K562 (cell line): ENCODE data around the gene ANKMY1. TPM values are rescaled to one million over a fixed set of nuclear protein-coding genes. Genes with fewer than 3 reads are reported as not detected.

Experiments
- ATAC-seq: fragments of 200-7000 bp; cut with Tn5 transposase; 3 replicates; pipeline ENCODE4 v1.9.1; 2020; ENCODE audit warnings: moderate library complexity
- BruUV-seq: library from RNA; stranded (reverse); fragments of 400-500 nt; replicated peaks from 2 replicates; lab custom pipeline; 2021; lab: Mats Ljungman, UMichigan
- CTCF ChIA-PET: fragments of 300-600 bp; formaldehyde crosslinking; extraction: SDS; loops from one replicate; lab custom pipeline; 2021; ENCODE audit warnings: low intra/inter-chr PET ratio; lab: Yijun Ruan, JAX
- POLR2A ChIA-PET: fragments of 300-600, 350-650 bp; sonication (Branson Sonifier 250); formaldehyde crosslinking; extraction: SDS; loops from one replicate; lab custom pipeline; 2021; ENCODE audit warnings: antibody characterized with exemption, inconsistent platforms; lab: Yijun Ruan, JAX
- DNase-seq, 4 experiments: peaks; one replicate each; pipeline versions ENCODE4 v3.0.0 to v3.0.0-alpha.2; 2011 to 2018; ENCODE audit warnings: low spot score in 3 of 4, mixed read lengths in 3 of 4; ENCODE audit errors: extremely low read depth in 1 of 4
- FAIRE-seq: peaks from 2 replicates; lab custom pipeline; 2011; peaks lifted over from hg19 to GRCh38; lab: Jason Lieb, UNC
- H2AFZ ChIP-seq: 2 replicates; pipeline ENCODE4 v1.6.0; 2011; ENCODE audit warnings: low read depth, low read length, control low read depth, inconsistent platforms
- H3K27ac ChIP-seq: fragments of 200-600 bp; 3 replicates; pipeline ENCODE4 v1.8.0; 2011; ENCODE audit warnings: low read depth, mild to moderate bottlenecking, control low read depth, inconsistent platforms, low read length, moderate library complexity, mixed read lengths; ENCODE audit errors: extremely low read depth
- H3K27me3 ChIP-seq, 2 experiments: fragments of 300-600 bp in 1 of 2; 2 replicates in 1 of 2; 3 replicates in 1 of 2; pipeline versions ENCODE4 v1.6.0 to v1.8.0; 2011; ENCODE audit warnings: inconsistent platforms in 2 of 2, low read length in 2 of 2, mild to moderate bottlenecking in 1 of 2, mixed read lengths in 1 of 2, moderate library complexity in 1 of 2; ENCODE audit not compliant: control insufficient read depth in 2 of 2, insufficient read depth in 2 of 2
- H3K36me3 ChIP-seq: fragments of 300-600 bp; 3 replicates; pipeline ENCODE4 v1.8.0; 2011; ENCODE audit warnings: mild to moderate bottlenecking, low read length, inconsistent platforms; ENCODE audit not compliant: control insufficient read depth, insufficient read depth
- H3K4me1 ChIP-seq, 2 experiments: fragments of 200-600 bp in 1 of 2; replicated peaks in 1 of 2; 2 replicates in 1 of 2; 3 replicates in 1 of 2; pipeline versions ENCODE4 v1.5.1 to v1.8.0; 2011; ENCODE audit warnings: inconsistent platforms in 2 of 2, low read length in 2 of 2, mild to moderate bottlenecking in 1 of 2, mixed read lengths in 1 of 2, moderate library complexity in 1 of 2; ENCODE audit not compliant: control insufficient read depth in 2 of 2, insufficient read depth in 2 of 2
- H3K4me2 ChIP-seq: 2 replicates; pipeline ENCODE4 v1.6.1; 2011; ENCODE audit warnings: low read length, control low read depth, inconsistent platforms, mixed read lengths; ENCODE audit not compliant: insufficient read depth
- H3K4me3 ChIP-seq: fragments of 200-600 bp; sonication (generic), shearing (Covaris generic); 2 replicates; pipeline ENCODE4 v1.5.1; 2016; ENCODE audit warnings: control low read depth, inconsistent platforms
- H3K79me2 ChIP-seq: fragments of 200-600 bp; 3 replicates; pipeline ENCODE4 v1.8.0; 2011; ENCODE audit warnings: low read length, inconsistent platforms; ENCODE audit not compliant: control insufficient read depth, insufficient read depth
- H3K9ac ChIP-seq, 2 experiments: 2 replicates each; pipeline versions ENCODE4 v1.6.0 to v1.6.1; 2011; ENCODE audit warnings: low read depth in 2 of 2, low read length in 2 of 2, control low read depth in 1 of 2, inconsistent platforms in 1 of 2, mild to moderate bottlenecking in 1 of 2, mixed read lengths in 1 of 2; ENCODE audit not compliant: insufficient read depth in 1 of 2
- H3K9me1 ChIP-seq: one replicate; pipeline ENCODE4 v1.6.0; 2011; ENCODE audit warnings: inconsistent platforms, mild to moderate bottlenecking, low read length, moderate library complexity; ENCODE audit not compliant: control insufficient read depth, insufficient read depth
- H3K9me3 ChIP-seq: replicated peaks from 2 replicates; pipeline ENCODE4 v1.5.1; 2011; ENCODE audit warnings: low read depth, low read length, inconsistent platforms; ENCODE audit not compliant: control insufficient read depth, insufficient read depth
- H4K20me1 ChIP-seq: replicated peaks from 2 replicates; pipeline ENCODE4 v1.6.1; 2011; ENCODE audit warnings: low read length, inconsistent platforms, mixed read lengths; ENCODE audit not compliant: control insufficient read depth, insufficient read depth
- ARID1B ChIP-seq: fragments of 450-650 bp; IDR thresholded peaks from 2 replicates; pipeline ENCODE4 v1.6.1; 2016; ENCODE audit warnings: antibody characterized with exemption, mild to moderate bottlenecking, inconsistent platforms
- ARID2 ChIP-seq: fragments of 450-650 bp; IDR thresholded peaks from 2 replicates; pipeline ENCODE4 v1.6.1; 2017; ENCODE audit warnings: antibody characterized with exemption, mild to moderate bottlenecking
- CC2D1A ChIP-seq: fragments of 450-650 bp; IDR thresholded peaks from 2 replicates; pipeline ENCODE4 v1.6.1; 2017; ENCODE audit warnings: mild to moderate bottlenecking
- DACH1 ChIP-seq: fragments of 450-650 bp; IDR thresholded peaks from 2 replicates; pipeline ENCODE4 v1.6.1; 2018; ENCODE audit not compliant: partially characterized antibody
- ELF4 ChIP-seq: fragments of 450-650 bp; formaldehyde crosslinking; IDR thresholded peaks from 2 replicates; pipeline ENCODE4 v1.4.0; 2022; ENCODE audit warnings: missing genetic modification characterization
- HMG20A ChIP-seq: fragments of 450-650 bp; formaldehyde crosslinking; conservative IDR thresholded peaks from 2 replicates; pipeline ENCODE4 v1.4.0; 2020; ENCODE audit warnings: mild to moderate bottlenecking, mixed read lengths
- HMGN3 ChIP-seq: IDR thresholded peaks from 2 replicates; pipeline ENCODE4 v1.6.1; 2011; ENCODE audit warnings: borderline replicate concordance, low read depth, mild to moderate bottlenecking, mixed read lengths, low read length; ENCODE audit not compliant: insufficient read length; ENCODE audit errors: extremely low read depth
- NR2F6 ChIP-seq: fragments of 450-650 bp; formaldehyde crosslinking; IDR thresholded peaks from 2 replicates; pipeline ENCODE4 v1.4.0; 2020; ENCODE audit warnings: mild to moderate bottlenecking
- SMAD1 ChIP-seq: fragments of 150-350 bp; IDR thresholded peaks from 2 replicates; pipeline ENCODE4 v1.6.1; 2014; ENCODE audit warnings: low read length, low read depth; ENCODE audit not compliant: partially characterized antibody
- SRSF7 ChIP-seq: fragments of 200-400 bp; formaldehyde crosslinking; optimal IDR thresholded peaks from 2 replicates; pipeline ENCODE3; 2017; ENCODE audit warnings: mild to moderate bottlenecking, low read depth, low read length
- ZNF175 ChIP-seq: fragments of 200-800 bp; sonication (Bioruptor generic); IDR thresholded peaks from 2 replicates; pipeline ENCODE4 v1.6.1; 2016; ENCODE audit warnings: low read depth, mild to moderate bottlenecking, missing genetic modification characterization, missing compliant biosample characterization
- ZNF354B ChIP-seq: fragments of 250-450 bp; sonication (Bioruptor Pico); IDR thresholded peaks from 2 replicates; pipeline ENCODE4 v1.4.0; 2020
- ZNF41 ChIP-seq: fragments of 250-450 bp; sonication (Bioruptor Pico); conservative IDR thresholded peaks from 2 replicates; pipeline ENCODE4 v1.4.0; 2020; ENCODE audit warnings: mild to moderate bottlenecking
- WGBS: fragments of 100-300 bp; shearing (Covaris generic); methylation state at CpG from one replicate; pipeline ENCODE4 v1.1.6; 2016; ENCODE audit warnings: low coverage, mixed read lengths; ENCODE audit not compliant: insufficient coverage; ENCODE audit errors: missing lambda C conversion rate; 5-methylcytosine and 5-hydroxymethylcytosine counted together
- in situ Hi-C: fragments of 300-500 bp; cut with MboI; formaldehyde crosslinking; loops from 4 replicates; pipeline ENCODE4 v1.15.0; 2018; ENCODE audit warnings: inconsistent platforms, mixed read lengths
- intact Hi-C: fragments of 100-400 bp; cut with micrococcal nuclease; formaldehyde crosslinking; loops from 2 replicates; pipeline ENCODE4 v1.14.2; 2022
- polyA plus RNA-seq, 8 experiments: library from polyadenylated mRNA; depleted of rRNA in 4 of 8; stranded (reverse) in 5 of 8; unstranded in 3 of 8; fragments of >200 nt; fragmentation: Nextera tagmentation in 2 of 8; fragmentation: Illumina TruSeq in 1 of 8; extraction: Ambion mirVana in 2 of 8; extraction: Trizol in 1 of 8; gene quantifications; 2 replicates each; pipeline versions ENCODE4 v1.2.1 to v1.2.3, GENCODE V29; 2011 to 2014; ENCODE audit warnings: inconsistent platforms in 1 of 8, missing spikeins in 1 of 8
- total RNA-seq, 7 experiments: library from RNA; depleted of rRNA in 6 of 7; stranded (reverse); fragments of >200 nt in 6 of 7; fragmentation: Illumina TruSeq in 2 of 7; extraction: Trizol in 2 of 7; gene quantifications; 2 replicates each; pipeline versions ENCODE4 v1.2.1 to v1.2.3, GENCODE V29; 2011 to 2021; ENCODE audit warnings: low replicate concordance in 1 of 7
- TF ChIP-seq, protein P1 (sequence below): fragments of 450-650 bp; formaldehyde crosslinking; IDR thresholded peaks from 2 replicates; pipeline ENCODE4 v1.4.0; 2022; ENCODE audit warnings: missing genetic modification characterization
- TF ChIP-seq, protein P2 (sequence below): fragments of 250-450 bp; sonication (Bioruptor Pico); IDR thresholded peaks from 2 replicates; pipeline ENCODE4 v1.6.1; 2021; ENCODE audit warnings: mild to moderate bottlenecking
- TF ChIP-seq, protein P3 (sequence below): fragments of 250-450 bp; sonication (Bioruptor Pico); IDR thresholded peaks from 2 replicates; pipeline ENCODE4 v1.4.0; 2020

Gene ANKMY1
- total and polyA plus RNA-seq, 9 of the 15 experiments (the other 6 are each of a cell fraction or from before 2014, with no cell fraction given): 0.75 to 15.1 (median 11.7) TPM

DNA sequence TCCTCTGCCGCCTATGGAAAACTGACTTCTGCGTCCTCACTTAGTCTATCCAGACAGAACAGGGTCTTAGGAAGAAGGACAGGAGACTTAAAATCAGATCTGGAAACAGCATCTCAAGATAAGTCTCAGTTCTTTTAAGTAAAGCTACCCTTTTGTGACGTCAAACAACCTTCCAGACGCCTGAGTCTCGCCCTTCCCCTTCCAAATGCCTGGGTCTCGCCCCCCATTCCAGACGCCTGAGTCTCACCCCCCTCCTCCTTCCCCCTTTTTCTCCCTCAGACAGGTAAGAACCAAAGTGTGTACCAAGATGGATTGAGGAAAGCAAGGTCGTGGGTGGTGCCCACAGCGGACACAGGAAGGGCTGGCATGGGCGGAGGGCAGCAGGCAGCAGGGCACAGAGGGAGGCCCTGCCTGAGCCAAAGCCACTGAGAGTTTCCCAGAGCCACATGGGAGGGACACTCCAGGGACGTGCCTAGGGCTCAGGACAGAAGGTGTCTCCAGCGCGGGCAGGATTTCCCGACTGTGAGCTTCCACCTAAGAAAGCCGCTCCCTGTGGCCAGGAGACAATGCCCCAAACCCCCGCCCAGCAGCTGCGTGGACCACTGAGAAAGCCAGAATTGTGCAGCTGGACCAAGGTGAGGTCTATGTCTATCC, 51.3 kb downstream of the ANKMY1 start (continued):
- TF ChIP-seq, protein P1, sequence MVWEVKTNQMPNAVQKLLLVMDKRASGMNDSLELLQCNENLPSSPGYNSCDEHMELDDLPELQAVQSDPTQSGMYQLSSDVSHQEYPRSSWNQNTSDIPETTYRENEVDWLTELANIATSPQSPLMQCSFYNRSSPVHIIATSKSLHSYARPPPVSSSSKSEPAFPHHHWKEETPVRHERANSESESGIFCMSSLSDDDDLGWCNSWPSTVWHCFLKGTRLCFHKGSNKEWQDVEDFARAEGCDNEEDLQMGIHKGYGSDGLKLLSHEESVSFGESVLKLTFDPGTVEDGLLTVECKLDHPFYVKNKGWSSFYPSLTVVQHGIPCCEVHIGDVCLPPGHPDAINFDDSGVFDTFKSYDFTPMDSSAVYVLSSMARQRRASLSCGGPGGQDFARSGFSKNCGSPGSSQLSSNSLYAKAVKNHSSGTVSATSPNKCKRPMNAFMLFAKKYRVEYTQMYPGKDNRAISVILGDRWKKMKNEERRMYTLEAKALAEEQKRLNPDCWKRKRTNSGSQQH (CRISPR knock-in tag): no peak
- TF ChIP-seq ARID1B: no peak
- TF ChIP-seq HMG20A (CRISPR knock-in tag): no peak
- no peak for TF ChIP-seq ZNF175
- no peak for TF ChIP-seq HMGN3
- TF ChIP-seq ZNF41 (CRISPR knock-in tag): no peak
- TF ChIP-seq SRSF7: no peak
- no peak for TF ChIP-seq ELF4 (CRISPR knock-in tag)
- TF ChIP-seq DACH1: no peak
- TF ChIP-seq, all 486 proteins: peak for 0

DNA sequence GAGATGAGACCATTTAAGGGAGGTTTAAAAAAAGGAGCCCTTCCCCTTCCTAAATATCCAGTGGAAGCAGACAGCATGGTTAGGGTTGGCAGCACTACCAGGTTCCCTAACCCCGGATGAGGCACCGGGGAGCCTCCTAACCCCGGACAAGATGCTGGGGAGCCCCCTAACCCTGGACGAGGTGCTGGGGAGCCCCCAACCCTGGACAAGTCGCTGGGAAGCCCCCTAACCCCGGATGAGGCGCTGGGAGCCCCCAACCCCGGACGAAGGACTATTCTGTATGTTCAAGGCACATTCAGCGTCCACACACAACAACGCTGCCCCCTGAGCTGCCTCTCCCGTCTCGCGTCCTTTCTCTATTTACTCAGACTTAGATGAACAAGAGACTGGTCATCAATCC, 51.9 kb downstream of the ANKMY1 start:
- H3K27me3 ChIP-seq: no peaks in the 10 kb centered on the region
- intact Hi-C loops (no loop called here), in situ Hi-C loops (no loop called here)
- H2AFZ ChIP-seq: no peak overlapping the region
- H3K27ac ChIP-seq: no peak overlapping the region
- H3K36me3 ChIP-seq: peaks cover under 1% of the 10 kb centered on the region; the same call in 2 of the 3 replicates
- H3K4me3 ChIP-seq: no peak overlapping the region
- ChIA-PET POLR2A (no interaction called here), CTCF (no interaction called here)
- ATAC-seq: no peak
- no peak overlapping the region for H3K4me2 ChIP-seq
- 94% methylated on average over 14 of the region's 14 CpGs for WGBS
- no peak overlapping the region for H3K9ac ChIP-seq
- no peak for FAIRE-seq
- BruUV-seq: no TSS peak
- H3K9me3 ChIP-seq: no peaks in the 10 kb centered on the region
- TF ChIP-seq, protein P2, sequence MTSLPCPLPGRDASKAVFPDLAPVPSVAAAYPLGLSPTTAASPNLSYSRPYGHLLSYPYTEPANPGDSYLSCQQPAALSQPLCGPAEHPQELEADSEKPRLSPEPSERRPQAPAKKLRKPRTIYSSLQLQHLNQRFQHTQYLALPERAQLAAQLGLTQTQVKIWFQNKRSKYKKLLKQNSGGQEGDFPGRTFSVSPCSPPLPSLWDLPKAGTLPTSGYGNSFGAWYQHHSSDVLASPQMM (CRISPR knock-in tag): no peak
- TF ChIP-seq CC2D1A (no peak), ARID2 (no peak), SMAD1 (no peak), ZNF354B (CRISPR knock-in tag) (no peak), NR2F6 (CRISPR knock-in tag) (no peak)
- TF ChIP-seq, protein P3, sequence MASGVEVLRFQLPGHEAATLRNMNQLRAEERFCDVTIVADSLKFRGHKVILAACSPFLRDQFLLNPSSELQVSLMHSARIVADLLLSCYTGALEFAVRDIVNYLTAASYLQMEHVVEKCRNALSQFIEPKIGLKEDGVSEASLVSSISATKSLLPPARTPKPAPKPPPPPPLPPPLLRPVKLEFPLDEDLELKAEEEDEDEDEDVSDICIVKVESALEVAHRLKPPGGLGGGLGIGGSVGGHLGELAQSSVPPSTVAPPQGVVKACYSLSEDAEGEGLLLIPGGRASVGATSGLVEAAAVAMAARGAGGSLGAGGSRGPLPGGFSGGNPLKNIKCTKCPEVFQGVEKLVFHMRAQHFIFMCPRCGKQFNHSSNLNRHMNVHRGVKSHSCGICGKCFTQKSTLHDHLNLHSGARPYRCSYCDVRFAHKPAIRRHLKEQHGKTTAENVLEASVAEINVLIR (CRISPR knock-in tag): no peak
- no peaks in the 10 kb centered on the region for H3K4me1 ChIP-seq
- no peak for DNase-seq
- H3K79me2 ChIP-seq: no peaks in the 10 kb centered on the region
- no peaks in the 10 kb centered on the region for H4K20me1 ChIP-seq
- no peaks in the 10 kb centered on the region for H3K9me1 ChIP-seq
